ENCODE measurements around the gene LUM.

DNA sequence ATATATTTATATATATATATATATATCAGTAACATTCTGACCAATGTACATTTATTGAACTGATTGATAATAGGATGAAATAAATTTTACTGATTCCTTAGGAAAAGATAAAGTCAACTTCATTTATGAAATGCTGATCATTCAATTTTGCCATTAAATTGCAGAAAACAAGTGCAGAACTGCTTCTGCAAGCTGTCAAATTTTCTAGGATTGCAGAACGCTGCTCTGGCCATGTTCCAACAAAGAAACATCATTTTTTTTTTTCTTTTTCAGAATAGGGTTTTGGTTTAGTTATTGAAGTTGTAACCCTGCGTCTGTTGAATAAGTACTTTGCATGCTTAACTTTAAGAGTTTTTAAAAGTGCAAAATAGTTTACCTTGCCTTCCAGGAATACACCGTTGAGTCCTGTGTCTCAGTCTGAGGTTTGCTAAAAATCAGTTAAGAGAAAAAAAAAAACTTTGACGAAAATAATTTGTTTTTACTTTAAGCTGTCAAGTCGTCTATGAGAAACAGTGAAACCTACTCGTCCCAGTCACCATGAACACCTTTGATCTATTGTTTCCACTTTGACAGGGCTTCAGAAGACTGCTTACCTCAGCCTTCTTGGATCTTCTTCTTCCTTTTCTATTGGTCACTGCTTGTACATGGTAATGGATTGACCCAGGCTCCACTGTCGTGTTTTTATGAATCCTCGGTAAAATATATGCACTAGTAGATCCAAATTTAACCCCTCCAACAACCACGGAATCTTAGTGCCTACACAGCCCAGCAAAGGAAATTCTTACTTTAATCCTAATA is 53.7 kb downstream of the LUM start, which contains the start of gene KERA:
- TF ChIP-seq, protein P1, sequence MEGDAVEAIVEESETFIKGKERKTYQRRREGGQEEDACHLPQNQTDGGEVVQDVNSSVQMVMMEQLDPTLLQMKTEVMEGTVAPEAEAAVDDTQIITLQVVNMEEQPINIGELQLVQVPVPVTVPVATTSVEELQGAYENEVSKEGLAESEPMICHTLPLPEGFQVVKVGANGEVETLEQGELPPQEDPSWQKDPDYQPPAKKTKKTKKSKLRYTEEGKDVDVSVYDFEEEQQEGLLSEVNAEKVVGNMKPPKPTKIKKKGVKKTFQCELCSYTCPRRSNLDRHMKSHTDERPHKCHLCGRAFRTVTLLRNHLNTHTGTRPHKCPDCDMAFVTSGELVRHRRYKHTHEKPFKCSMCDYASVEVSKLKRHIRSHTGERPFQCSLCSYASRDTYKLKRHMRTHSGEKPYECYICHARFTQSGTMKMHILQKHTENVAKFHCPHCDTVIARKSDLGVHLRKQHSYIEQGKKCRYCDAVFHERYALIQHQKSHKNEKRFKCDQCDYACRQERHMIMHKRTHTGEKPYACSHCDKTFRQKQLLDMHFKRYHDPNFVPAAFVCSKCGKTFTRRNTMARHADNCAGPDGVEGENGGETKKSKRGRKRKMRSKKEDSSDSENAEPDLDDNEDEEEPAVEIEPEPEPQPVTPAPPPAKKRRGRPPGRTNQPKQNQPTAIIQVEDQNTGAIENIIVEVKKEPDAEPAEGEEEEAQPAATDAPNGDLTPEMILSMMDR (conservative IDR thresholded peaks at IDR 0.05; ENCODE audit: low read depth in 2 of 2): no peak
- TF ChIP-seq ETS1 (IDR thresholded peaks at IDR 0.05): no peak

Measured in GM23338 (cell line).